Epithelial cell of proximal tubule (primary cell): ENCODE measurements around the gene ZMAT3. TPM values are rescaled to one million over a fixed set of nuclear protein-coding genes. Genes with fewer than 3 reads are reported as not detected.
"Not testable (repeated sequence)": the region's sequence is repeated elsewhere in the genome, so short reads cannot be mapped to it uniquely, and the experiment has no call there.

Experiments
- DNase-seq: peaks from one replicate; pipeline ENCODE4 v3.0.0-alpha.2; 2011; ENCODE audit warnings: low read depth
- H3K4me3 ChIP-seq: 2 replicates; pipeline ENCODE4 v1.5.1; 2011; ENCODE audit warnings: low read depth, mild to moderate bottlenecking, low read length
- total RNA-seq: library from RNA; depleted of rRNA; stranded (reverse); fragments of >200 nt; gene quantifications from 2 replicates; pipeline ENCODE4 v1.2.3, GENCODE V29; 2015
- TF ChIP-seq, protein P1 (sequence below): conservative IDR thresholded peaks from 2 replicates; pipeline ENCODE4 v1.5.1; 2012; ENCODE audit warnings: low read depth, mild to moderate bottlenecking, low read length

ZMAT3 gene
- total RNA-seq, 1 donor from 2014 or later, result 10.2 TPM

DNA sequence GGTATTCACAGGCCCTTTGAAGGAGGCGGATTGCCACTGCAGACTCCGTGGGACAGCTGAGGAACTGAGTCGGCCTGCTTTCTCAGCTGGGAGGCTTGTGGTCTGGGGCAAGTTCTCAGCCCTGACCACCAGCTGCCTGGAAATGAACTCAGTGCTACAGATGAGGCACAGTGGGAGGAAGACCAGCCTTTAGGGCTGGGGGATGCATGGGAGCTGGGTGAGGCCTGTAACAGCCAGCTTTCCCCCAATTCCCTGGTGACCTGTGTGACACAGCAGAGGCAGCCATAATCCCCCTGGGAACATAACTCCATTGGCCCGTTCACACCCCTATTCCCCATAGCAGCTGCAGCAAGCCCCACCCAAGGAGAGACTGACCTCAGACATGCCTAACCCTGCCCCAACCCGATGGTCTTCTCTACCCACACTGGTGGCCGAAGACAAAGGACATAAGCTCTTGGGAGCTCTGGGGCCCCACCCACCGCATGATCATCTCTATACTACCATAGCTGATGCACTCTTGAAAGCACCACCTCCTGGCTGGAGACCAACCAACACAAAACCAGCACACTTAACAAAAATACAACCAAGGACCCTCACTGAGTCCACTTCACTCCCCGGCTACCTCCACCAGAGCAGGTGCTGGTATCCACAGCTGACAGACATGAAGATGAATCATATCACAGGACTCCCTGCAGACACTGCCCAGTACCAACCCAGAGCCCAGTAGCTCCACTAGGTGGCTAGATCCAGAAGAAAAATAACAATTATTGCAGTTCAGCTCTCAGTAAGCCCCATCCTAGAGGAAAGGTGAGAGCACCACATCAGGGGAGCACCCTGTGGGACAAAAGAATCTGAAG lies 24.9 kb downstream of the ZMAT3 start:
- TF ChIP-seq, protein P1, sequence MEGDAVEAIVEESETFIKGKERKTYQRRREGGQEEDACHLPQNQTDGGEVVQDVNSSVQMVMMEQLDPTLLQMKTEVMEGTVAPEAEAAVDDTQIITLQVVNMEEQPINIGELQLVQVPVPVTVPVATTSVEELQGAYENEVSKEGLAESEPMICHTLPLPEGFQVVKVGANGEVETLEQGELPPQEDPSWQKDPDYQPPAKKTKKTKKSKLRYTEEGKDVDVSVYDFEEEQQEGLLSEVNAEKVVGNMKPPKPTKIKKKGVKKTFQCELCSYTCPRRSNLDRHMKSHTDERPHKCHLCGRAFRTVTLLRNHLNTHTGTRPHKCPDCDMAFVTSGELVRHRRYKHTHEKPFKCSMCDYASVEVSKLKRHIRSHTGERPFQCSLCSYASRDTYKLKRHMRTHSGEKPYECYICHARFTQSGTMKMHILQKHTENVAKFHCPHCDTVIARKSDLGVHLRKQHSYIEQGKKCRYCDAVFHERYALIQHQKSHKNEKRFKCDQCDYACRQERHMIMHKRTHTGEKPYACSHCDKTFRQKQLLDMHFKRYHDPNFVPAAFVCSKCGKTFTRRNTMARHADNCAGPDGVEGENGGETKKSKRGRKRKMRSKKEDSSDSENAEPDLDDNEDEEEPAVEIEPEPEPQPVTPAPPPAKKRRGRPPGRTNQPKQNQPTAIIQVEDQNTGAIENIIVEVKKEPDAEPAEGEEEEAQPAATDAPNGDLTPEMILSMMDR, result peak; percentile 34
- no peak for DNase-seq
- no peak overlapping the region for H3K4me3 ChIP-seq

DNA sequence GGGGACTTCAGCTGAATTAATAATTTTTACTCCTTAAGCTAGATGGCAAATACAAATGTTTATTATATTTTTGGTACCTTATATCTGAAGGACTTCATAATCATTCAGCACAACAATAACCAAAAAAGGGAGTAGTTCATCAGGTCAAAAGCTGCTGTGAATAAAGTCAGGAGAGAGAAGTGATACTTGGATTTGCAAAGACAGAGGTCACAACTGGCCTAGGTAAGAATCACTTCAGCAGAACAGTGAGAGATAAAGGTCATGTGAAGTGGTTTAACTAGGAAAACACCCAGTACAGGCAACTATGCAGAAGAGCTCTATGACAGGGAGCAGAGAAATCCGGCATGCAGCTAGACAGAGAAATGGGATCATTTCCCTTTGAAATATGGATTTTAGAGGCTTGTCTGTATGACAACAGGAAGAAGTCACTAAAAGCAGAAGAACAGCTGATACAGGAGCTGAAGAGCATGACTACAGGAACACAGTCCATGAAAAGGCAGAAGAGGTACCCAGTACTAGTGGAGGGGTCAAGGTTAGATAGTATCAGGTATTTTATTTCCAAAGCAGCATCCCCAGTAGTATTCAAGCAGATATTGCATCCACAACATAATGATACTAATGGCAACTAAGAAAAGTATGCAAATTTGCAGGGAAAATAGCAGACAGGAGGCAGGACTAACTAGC lies 25.7 kb downstream of the ZMAT3 start:
- TF ChIP-seq, protein P1, result no peak
- DNase-seq, result no peak
- H3K4me3 ChIP-seq, result no peak overlapping the region

DNA sequence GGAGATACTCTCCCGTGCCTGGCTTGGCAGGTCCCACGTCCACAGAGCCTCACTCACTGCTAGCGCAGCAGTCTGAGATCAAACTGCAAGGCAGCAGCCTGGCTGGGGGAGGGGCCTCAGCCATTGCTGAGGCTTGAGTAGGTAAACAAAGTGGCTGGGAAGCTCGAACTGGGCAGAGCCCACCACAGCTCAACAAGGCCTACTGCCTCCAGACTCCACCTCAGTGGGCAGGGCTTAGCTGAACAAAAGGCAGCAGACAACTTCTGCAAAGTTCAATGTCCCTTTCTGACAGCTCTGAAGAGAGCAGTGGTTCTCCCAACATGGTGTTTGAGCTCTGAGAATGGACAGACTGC lies 32.7 kb downstream of the ZMAT3 start:
- not testable (repeated sequence) for H3K4me3 ChIP-seq, DNase-seq

DNA sequence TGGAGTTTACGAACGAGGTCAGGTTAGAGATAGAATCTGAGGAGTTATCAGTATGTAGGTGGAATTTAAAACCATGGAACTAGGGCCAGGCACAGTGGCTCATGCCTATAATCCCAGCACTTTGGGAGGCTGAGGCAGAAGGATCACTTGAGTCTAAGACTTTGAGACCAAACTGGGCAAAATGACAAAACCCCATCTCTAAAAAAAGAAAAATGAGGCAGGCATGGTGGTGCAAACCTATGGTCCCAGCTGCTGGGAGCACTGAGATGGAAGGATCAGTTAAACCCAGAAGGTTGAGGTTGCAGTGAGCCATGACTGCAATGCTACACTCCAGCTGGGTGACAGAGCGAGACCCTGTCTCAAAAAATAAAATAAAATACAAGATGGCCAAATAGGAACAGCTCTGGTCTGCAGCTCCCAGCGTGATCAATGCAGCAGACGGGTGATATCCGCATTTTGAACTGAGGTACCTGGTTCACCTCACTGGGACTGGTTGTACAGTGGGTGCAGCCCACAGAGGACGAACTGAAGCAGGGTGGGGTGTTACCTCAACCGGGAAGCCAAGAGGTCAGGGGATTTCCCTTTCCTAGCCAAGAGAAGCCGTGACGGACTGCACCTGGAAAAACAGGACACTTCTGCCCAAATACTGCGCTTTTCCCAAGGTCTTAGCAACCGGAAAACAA lies 33.3 kb downstream of the ZMAT3 start:
- TF ChIP-seq, protein P1, result no peak
- H3K4me3 ChIP-seq, result no peak overlapping the region
- DNase-seq, result no peak

DNA sequence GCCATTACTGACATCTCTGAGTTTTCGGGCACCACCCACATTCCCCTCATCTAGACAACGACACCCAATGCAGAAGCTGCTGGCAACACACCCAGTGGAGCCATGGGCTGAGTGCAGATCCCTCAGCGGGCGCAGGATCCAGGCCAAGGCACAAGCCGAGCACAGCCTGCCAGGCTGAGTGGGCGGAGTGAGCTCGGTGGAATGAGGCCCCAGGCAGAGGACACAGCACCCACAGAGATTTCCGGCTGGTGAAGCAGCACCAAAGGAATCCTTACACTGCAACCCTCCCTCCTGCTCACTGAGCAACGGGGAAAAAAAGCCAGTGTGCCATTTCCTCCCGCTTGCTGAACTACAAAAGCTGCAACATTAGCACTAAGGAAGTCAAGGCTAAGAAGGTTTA lies 34.3 kb downstream of the ZMAT3 start:
- peak; percentile 38 for DNase-seq
- H3K4me3 ChIP-seq, result no peak overlapping the region
- TF ChIP-seq, protein P1, result no peak

DNA sequence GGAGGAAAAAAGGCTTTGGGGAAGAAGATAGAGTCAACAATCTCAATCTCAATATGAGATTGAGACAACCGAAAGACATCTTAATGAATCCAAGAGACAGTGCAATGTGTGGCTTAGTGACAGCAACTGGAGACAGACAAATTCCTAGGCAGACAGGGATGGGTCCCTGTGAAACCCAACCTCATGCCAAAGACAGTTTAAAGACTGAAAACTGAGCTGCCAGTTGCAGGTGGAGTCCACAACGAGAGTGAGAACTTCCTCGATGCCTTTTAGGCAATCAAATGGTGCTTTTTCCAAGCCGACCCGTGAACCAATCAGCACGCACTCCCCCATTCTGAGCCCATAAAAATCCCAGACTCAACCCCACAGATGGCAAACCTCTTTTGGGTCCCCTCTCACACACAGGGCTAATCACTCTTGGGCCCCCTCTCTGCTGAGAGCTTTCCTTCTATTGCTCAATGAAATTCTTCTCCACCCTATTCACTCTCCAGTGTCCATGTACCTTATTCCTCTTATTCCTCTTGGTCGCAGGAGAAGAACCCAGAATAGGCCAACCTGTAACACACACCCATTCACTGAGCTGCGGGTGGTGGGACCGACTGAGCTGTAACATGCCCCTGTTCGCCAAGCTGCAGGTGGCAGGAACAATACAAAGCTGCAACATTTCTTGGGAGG lies 34.8 kb downstream of the ZMAT3 start:
- TF ChIP-seq, protein P1, result no peak
- H3K4me3 ChIP-seq, result no peak overlapping the region
- no peak for DNase-seq

DNA sequence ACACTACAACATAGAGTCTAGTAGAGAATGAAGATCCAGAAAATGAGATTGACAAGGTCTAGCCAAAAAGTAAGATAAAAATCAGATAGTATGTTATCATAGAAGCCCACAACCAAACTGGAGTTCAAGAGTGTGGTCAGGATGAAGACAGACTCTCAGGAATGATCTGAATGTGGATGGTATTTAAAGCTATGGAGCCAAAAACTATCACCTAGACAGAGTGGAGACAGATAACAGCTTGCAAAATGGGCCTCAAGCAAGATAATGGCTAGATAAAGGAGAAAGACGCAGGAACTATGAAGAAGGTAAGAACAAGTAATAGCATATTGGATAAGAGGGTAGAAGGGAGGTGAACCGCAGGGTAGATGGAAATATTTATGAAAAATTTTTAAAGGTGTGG lies 35.4 kb downstream of the ZMAT3 start:
- TF ChIP-seq, protein P1, result no peak
- no peak overlapping the region for H3K4me3 ChIP-seq
- DNase-seq, result no peak
